Right lobe of liver (tissue), 6 donors: ENCODE results near the gene LAPTM5. TPM values are rescaled to one million over a fixed set of nuclear protein-coding genes. Genes with fewer than 3 reads are reported as not detected.

Experiments
- ATAC-seq, 4 donors: fragments of 200-7000 bp; cut with Tn5 transposase; one replicate each; pipeline ENCODE4 v1.9.1; 2020; ENCODE audit warnings: mild to moderate bottlenecking in 4 of 4, moderate library complexity in 4 of 4
- DNase-seq, 3 donors: peaks; one replicate each; pipeline ENCODE4 v3.0.0-alpha.2; 2020
- H3K27ac ChIP-seq, 3 donors: fragments of 200-600 bp; one replicate each; pipeline ENCODE4 v1.8.0; 2022
- H3K27me3 ChIP-seq, 2 donors: fragments of 200-600 bp; one replicate each; pipeline ENCODE4 v1.8.0; 2022
- H3K36me3 ChIP-seq, 4 donors: fragments of 200-600 bp; sonication (generic) in 1 of 4; one replicate each; pipeline versions ENCODE4 v1.5.1 to v1.8.0; 2017 to 2022; ENCODE audit warnings: control low read depth in 1 of 4
- H3K4me1 ChIP-seq, 4 donors: fragments of 200-600 bp; sonication (generic) in 1 of 4; one replicate each; pipeline versions ENCODE4 v1.5.1 to v1.8.0; 2017 to 2022; ENCODE audit warnings: control low read depth in 1 of 4
- H3K4me3 ChIP-seq, 3 donors: fragments of 200-600 bp; one replicate each; pipeline ENCODE4 v1.8.0; 2022
- H3K9me3 ChIP-seq, 4 donors: fragments of 200-600 bp; sonication (generic) in 1 of 4; one replicate each; pipeline versions ENCODE4 v1.5.1 to v1.8.0; 2017 to 2022; ENCODE audit warnings: control low read depth in 1 of 4
- CTCF ChIP-seq, 4 donors: fragments of 200-600 bp in 3 of 4; fragments of 450-650 bp in 1 of 4; IDR thresholded peaks; one replicate each; pipeline versions ENCODE4 v1.5.1 to v1.8.0; 2016 to 2022; ENCODE audit warnings: antibody characterized with exemption in 4 of 4, mild to moderate bottlenecking in 2 of 4
- POLR2A ChIP-seq: fragments of 450-650 bp; IDR thresholded peaks from one replicate; pipeline ENCODE4 v1.6.1; 2017; ENCODE audit warnings: antibody characterized with exemption, mild to moderate bottlenecking
- WGBS: methylation state at CpG from one replicate; pipeline ENCODE4 v1.1.6; 2018; ENCODE audit warnings: low coverage, low lambda C conversion rate; ENCODE audit not compliant: insufficient coverage; ENCODE audit errors: missing lambda C conversion rate; 5-methylcytosine and 5-hydroxymethylcytosine counted together
- intact Hi-C, 2 donors: fragments of 100-400 bp; cut with DNase I; formaldehyde crosslinking; loops; one replicate each; pipeline versions ENCODE4 v1.11.2 to v1.14.1; 2022
- total RNA-seq, 6 experiments: library from RNA; depleted of rRNA in 2 of 6; stranded (reverse); fragments of >200 nt in 2 of 6; fragmentation: NEBNext Ultra II Directional in 3 of 6; extraction: Animal tissue kit (Norgen Biotek cat#: 25700) in 3 of 6; gene quantifications; one replicate each; pipeline versions ENCODE4 v1.1.0 to v1.2.4, GENCODE V29; 2016 to 2023
- donor health status: DM: no; HTN: yes; CAD: no.
- donor health status: DM: no; HTN: no; CAD: no.
- donor health status: DM: no; HTN: no; CAD: no.
- donor health status: DM: no; HTN: yes; CAD: no.
- donor health status: DM: no; HTN: yes; CAD: no.

The LAPTM5 gene
- total RNA-seq, 6 experiments from 2014 or later: 21.2 to 81.0 (median 29.8) TPM

GRCh38 chr1:30741239-30741894, 16.2 kb downstream of the LAPTM5 start:
- no peak for TF ChIP-seq POLR2A
- TF ChIP-seq CTCF (IDR thresholded peaks at IDR 0.05): no peak
- peaks cover 0 to 2% (median under 1%) of the 10 kb centered on the region in 4 donors for H3K36me3 ChIP-seq
- H3K4me1 ChIP-seq: no peaks in the 10 kb centered on the region
- H3K4me3 ChIP-seq: no peak overlapping the region
- intact Hi-C loops: no loop called here
- ATAC-seq (no peak), DNase-seq (no peak)
- 55% methylated on average over 6 of the region's 12 CpGs for WGBS
- H3K9me3 ChIP-seq: no peaks in the 10 kb centered on the region
- H3K27ac ChIP-seq: no peak overlapping the region
- no peaks in the 10 kb centered on the region for H3K27me3 ChIP-seq

DNA sequence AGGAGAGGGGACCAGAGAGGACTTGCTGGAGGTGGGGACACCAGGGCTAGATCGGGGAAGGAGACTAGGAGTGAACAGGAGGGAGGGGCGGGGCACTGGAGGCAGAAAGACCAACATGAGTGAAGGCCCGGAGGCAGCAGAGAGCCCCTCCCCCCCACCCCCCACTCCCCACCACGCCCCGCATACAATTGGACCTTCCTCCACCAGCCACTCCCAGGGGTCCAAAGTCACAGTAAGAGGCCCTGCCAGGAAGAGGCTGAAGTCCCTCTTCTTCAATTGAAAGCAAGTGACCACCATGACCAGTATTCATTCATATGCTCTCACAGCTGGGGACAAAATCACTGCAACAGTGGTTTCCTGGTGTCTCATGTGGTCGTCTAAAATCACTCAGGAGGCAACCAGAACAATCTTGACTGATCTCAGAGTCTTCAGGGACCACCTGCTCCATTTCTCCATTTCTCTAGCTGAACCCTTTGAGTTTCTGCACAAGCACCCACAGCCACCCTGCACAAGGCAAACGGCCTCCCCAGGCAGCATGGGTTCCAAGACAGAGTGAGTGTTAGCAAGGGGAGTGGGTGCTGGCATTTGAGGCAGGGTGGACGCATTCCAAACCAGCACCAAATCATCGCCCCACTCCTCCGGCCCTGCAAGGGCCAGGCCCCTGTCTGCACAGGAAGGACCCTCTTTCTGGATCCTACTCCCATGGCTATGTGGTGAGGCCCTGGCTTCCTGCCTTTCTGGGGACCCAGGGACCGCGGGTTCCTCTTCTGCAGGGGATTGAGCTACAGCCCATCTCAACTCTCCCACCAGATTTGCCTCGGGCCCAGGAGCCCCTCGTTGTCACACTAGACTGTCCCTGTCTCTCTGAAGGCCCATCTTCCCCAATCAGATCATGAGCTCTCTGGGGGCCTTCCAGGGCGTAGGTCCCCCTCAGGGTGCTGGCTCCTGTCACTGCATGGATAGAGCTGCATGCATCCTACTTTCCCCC, 17.0 kb downstream of the LAPTM5 start:
- no peak overlapping the region for H3K27ac ChIP-seq
- no peaks in the 10 kb centered on the region for H3K9me3 ChIP-seq
- H3K4me1 ChIP-seq: no peaks in the 10 kb centered on the region
- no peak overlapping the region for H3K4me3 ChIP-seq
- H3K27me3 ChIP-seq: no peaks in the 10 kb centered on the region
- no peak for TF ChIP-seq POLR2A
- TF ChIP-seq CTCF (IDR thresholded peaks at IDR 0.05): no peak
- ATAC-seq (no peak), DNase-seq (no peak)
- H3K36me3 ChIP-seq: peaks cover 0 to 2% (median 1%) of the 10 kb centered on the region in 4 donors
- WGBS: 31% methylated on average over 4 of the region's 15 CpGs
- intact Hi-C loops: no loop called here

DNA sequence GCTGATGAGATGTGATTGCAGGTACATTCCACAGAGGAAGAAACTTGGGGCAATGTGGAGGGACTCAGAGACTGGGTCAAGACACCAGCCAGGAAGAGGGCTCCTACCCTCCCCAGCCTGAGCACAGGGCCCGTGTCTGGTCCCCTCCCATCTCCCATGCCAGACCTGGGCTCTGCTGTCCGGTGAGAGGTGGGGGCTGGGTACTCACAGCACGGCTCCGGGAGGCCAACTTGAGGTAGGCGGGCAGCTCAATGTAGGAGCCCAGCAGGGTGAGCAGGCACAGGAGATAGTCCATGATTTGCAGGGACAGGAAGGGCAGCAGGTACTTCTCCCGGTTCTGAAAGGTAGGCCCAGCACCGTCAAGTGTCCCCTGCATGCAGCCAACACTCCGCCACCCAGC, 18.0 kb downstream of the LAPTM5 start:
- no peaks in the 10 kb centered on the region for H3K4me1 ChIP-seq
- H3K27ac ChIP-seq: no peak overlapping the region
- H3K36me3 ChIP-seq: peaks cover 0 to 2% (median 1%) of the 10 kb centered on the region in 4 donors
- DNase-seq (no peak), ATAC-seq (no peak)
- intact Hi-C loops: no loop called here
- H3K27me3 ChIP-seq: no peaks in the 10 kb centered on the region
- H3K9me3 ChIP-seq: no peaks in the 10 kb centered on the region
- TF ChIP-seq POLR2A (no peak), CTCF (IDR thresholded peaks at IDR 0.05) (no peak)
- no peak overlapping the region for H3K4me3 ChIP-seq
- no CpG with 5 or more reads among the region's 8 CpGs for WGBS

DNA sequence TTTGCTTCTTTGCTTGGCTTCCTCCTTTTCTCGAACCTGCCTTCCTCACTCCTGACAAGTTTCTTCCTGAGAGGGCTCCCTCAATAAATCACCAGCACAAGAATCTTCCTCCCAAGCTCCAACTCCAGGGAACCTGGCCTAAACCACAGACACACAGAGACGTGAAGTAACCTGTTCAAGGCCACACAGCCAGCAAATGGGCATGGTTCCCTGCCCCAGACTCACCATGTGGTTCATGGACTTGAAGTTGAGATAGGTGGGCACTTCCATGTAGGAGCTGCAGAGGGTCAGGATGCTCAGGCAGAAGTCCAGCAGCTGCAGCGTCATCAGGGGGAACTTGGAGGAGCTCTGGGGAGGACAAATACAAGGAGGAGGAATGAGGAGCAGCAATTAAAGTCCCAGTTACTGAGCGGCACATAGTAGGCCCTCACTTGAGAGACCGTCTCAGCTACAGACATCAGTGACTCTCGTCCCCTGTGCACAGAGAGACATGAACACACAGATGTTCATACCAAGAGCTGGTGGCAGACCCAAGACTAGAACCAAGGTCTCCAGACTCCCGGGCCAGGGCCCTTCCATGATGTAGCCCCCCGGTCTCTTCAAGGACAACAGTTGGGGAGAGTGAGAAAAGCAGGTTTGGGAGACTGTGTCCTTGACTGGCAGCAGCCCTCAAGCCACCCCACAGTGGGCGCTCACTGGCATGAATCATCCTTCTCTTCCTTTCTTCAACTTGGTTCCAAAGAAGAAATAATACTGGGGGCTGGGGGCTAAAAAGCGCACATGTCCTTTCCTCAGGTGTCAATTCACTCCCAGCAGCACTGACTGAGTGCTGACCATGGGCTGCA, 18.6 kb downstream of the LAPTM5 start:
- DNase-seq: no peak
- TF ChIP-seq CTCF (IDR thresholded peaks at IDR 0.05): no peak
- TF ChIP-seq POLR2A: no peak
- WGBS: 65% methylated on average over 4 of the region's 10 CpGs
- H3K4me3 ChIP-seq: no peak overlapping the region
- no peaks in the 10 kb centered on the region for H3K4me1 ChIP-seq
- ATAC-seq: no peak
- no peak overlapping the region for H3K27ac ChIP-seq
- H3K9me3 ChIP-seq: no peaks in the 10 kb centered on the region
- intact Hi-C loops: no loop called here
- H3K27me3 ChIP-seq: no peaks in the 10 kb centered on the region
- peaks cover 0 to 2% (median 1%) of the 10 kb centered on the region in 4 donors for H3K36me3 ChIP-seq
